H1 (cell line): ENCODE data around the gene CDON. TPM values are rescaled to one million over a fixed set of nuclear protein-coding genes. Genes with fewer than 3 reads are reported as not detected.

Experiments
- CTCF ChIA-PET: fragments of 300-600 bp; sonication (Branson Sonifier 250); formaldehyde crosslinking; loops from one replicate; lab custom pipeline; 2021; ENCODE audit not compliant: partially characterized antibody; lab: Charles Lee
- POLR2A ChIA-PET: fragments of 300-600 bp; sonication (Branson Sonifier 250); formaldehyde crosslinking; loops from one replicate; lab custom pipeline; 2021; ENCODE audit warnings: inconsistent platforms; ENCODE audit not compliant: partially characterized antibody; lab: Charles Lee
- DNase-seq, 2 experiments: peaks; one replicate each; pipeline versions ENCODE4 v3.0.0 to v3.0.0-alpha.2; 2010 to 2022; ENCODE audit warnings: low spot score in 2 of 2, low read depth in 1 of 2, mixed read lengths in 1 of 2
- FAIRE-seq: peaks from 2 replicates; lab custom pipeline; 2011; peaks lifted over from hg19 to GRCh38; lab: Jason Lieb, UNC
- H2AFZ ChIP-seq: 2 replicates; pipeline ENCODE4 v1.8.1; 2012; ENCODE audit warnings: low read length, inconsistent platforms
- H2AK5ac ChIP-seq: 2 replicates; pipeline ENCODE4 v1.6.1; 2013; ENCODE audit warnings: low read depth, low read length
- H2BK120ac ChIP-seq: replicated peaks from 2 replicates; pipeline ENCODE3; 2013; ENCODE audit warnings: low read depth, low read length, inconsistent platforms
- H2BK12ac ChIP-seq: 2 replicates; pipeline ENCODE4 v1.6.1; 2013; ENCODE audit warnings: low read depth, low read length
- H2BK15ac ChIP-seq: 2 replicates; pipeline ENCODE4 v1.6.1; 2013; ENCODE audit warnings: low read length
- H2BK20ac ChIP-seq: 2 replicates; pipeline ENCODE4 v1.6.1; 2013; ENCODE audit warnings: low read length
- H2BK5ac ChIP-seq: 2 replicates; pipeline ENCODE4 v1.6.1; 2013; ENCODE audit warnings: low read depth, low read length
- H3K14ac ChIP-seq: 2 replicates; pipeline ENCODE4 v1.6.1; 2013; ENCODE audit warnings: inconsistent platforms; ENCODE audit not compliant: insufficient read length
- H3K18ac ChIP-seq: 2 replicates; pipeline ENCODE4 v1.6.1; 2013; ENCODE audit warnings: low read length; ENCODE audit errors: extremely low read depth
- H3K23ac ChIP-seq: 2 replicates; pipeline ENCODE4 v1.6.1; 2013; ENCODE audit warnings: inconsistent platforms; ENCODE audit not compliant: insufficient read length
- H3K23me2 ChIP-seq: 2 replicates; pipeline ENCODE4 v1.6.1; 2013; ENCODE audit warnings: low read depth, low read length
- H3K27ac ChIP-seq: 2 replicates; pipeline ENCODE4 v1.6.1; 2011; ENCODE audit warnings: low read depth, low read length, inconsistent platforms
- H3K27me3 ChIP-seq, 4 experiments: replicated peaks in 1 of 4; 1 replicate in 1 of 4; 2 replicates in 3 of 4; pipeline versions ENCODE4 v1.6.1 to v1.8.1; 2011 to 2013; ENCODE audit warnings: low read length in 3 of 4, mild to moderate bottlenecking in 3 of 4, inconsistent platforms in 2 of 4, mixed read lengths in 2 of 4, moderate library complexity in 1 of 4; ENCODE audit not compliant: control insufficient read depth in 3 of 4, insufficient read depth in 3 of 4; ENCODE audit errors: extremely low read depth in 1 of 4
- H3K36me3 ChIP-seq, 4 experiments: 2 replicates each; pipeline versions ENCODE4 v1.6.1 to v1.8.1; 2011 to 2013; ENCODE audit warnings: mild to moderate bottlenecking in 4 of 4, low read length in 3 of 4, moderate library complexity in 2 of 4, control low read depth in 1 of 4, inconsistent platforms in 1 of 4; ENCODE audit not compliant: insufficient read depth in 4 of 4, control insufficient read depth in 2 of 4
- H3K4ac ChIP-seq: replicated peaks from 2 replicates; pipeline ENCODE3; 2013; ENCODE audit warnings: low read length, low read depth, mixed read lengths, inconsistent platforms; ENCODE audit not compliant: insufficient read length
- H3K4me1 ChIP-seq, 4 experiments: replicated peaks in 1 of 4; 1 replicate in 1 of 4; 2 replicates in 3 of 4; pipeline versions ENCODE4 v1.6.1 to v1.8.1; 2011 to 2013; ENCODE audit warnings: low read length in 3 of 4, inconsistent platforms in 2 of 4, mixed read lengths in 1 of 4; ENCODE audit not compliant: insufficient read depth in 4 of 4, control insufficient read depth in 3 of 4
- H3K4me2 ChIP-seq, 2 experiments: 2 replicates each; pipeline versions ENCODE4 v1.6.1 to v1.8.1; 2011 to 2013; ENCODE audit warnings: low read depth in 2 of 2, low read length in 2 of 2, control low read depth in 1 of 2, inconsistent platforms in 1 of 2, mild to moderate bottlenecking in 1 of 2; ENCODE audit not compliant: insufficient read depth in 1 of 2
- H3K4me3 ChIP-seq, 4 experiments: fragments of 200-600, 300-600 bp in 1 of 4; sonication (generic), shearing (Covaris generic), sonication (Bioruptor Twin) in 1 of 4; 2 replicates each; pipeline versions ENCODE4 v1.5.1 to v1.8.1; 2011 to 2016; ENCODE audit warnings: low read length in 4 of 4, low read depth in 3 of 4, control low read depth in 2 of 4, inconsistent platforms in 2 of 4, mild to moderate bottlenecking in 2 of 4, mixed read lengths in 1 of 4, moderate library complexity in 1 of 4; ENCODE audit not compliant: insufficient read depth in 2 of 4; ENCODE audit errors: extremely low read depth in 1 of 4
- H3K56ac ChIP-seq: replicated peaks from 2 replicates; pipeline ENCODE3; 2013; ENCODE audit warnings: low read depth, mild to moderate bottlenecking, mixed read lengths, low read length, inconsistent platforms; ENCODE audit not compliant: insufficient read length
- H3K79me1 ChIP-seq: 2 replicates; pipeline ENCODE4 v1.6.1; 2013; ENCODE audit warnings: low read depth, low read length, control low read depth
- H3K79me2 ChIP-seq, 2 experiments: 2 replicates each; pipeline versions ENCODE4 v1.6.1 to v1.8.1; 2012 to 2013; ENCODE audit warnings: low read length in 2 of 2, mild to moderate bottlenecking in 2 of 2, inconsistent platforms in 1 of 2; ENCODE audit not compliant: insufficient read depth in 2 of 2, control insufficient read depth in 1 of 2
- H3K9ac ChIP-seq, 4 experiments: replicated peaks in 1 of 4; 1 replicate in 1 of 4; 2 replicates in 3 of 4; pipeline versions ENCODE4 v1.6.1 to v1.8.1; 2011 to 2013; ENCODE audit warnings: low read depth in 3 of 4, low read length in 3 of 4, control low read depth in 2 of 4, mild to moderate bottlenecking in 2 of 4, moderate library complexity in 2 of 4, inconsistent platforms in 1 of 4; ENCODE audit errors: extremely low read depth in 1 of 4
- H3K9me3 ChIP-seq, 2 experiments: 2 replicates each; pipeline versions ENCODE4 v1.6.1 to v1.8.1; 2012 to 2013; ENCODE audit warnings: mild to moderate bottlenecking in 2 of 2, moderate library complexity in 2 of 2, control low read depth in 1 of 2, inconsistent platforms in 1 of 2, low read depth in 1 of 2, low read length in 1 of 2, mixed read lengths in 1 of 2; ENCODE audit not compliant: insufficient read depth in 2 of 2
- H4K20me1 ChIP-seq, 2 experiments: replicated peaks in 1 of 2; 2 replicates each; pipeline versions ENCODE3 to v1.8.1; 2011 to 2013; ENCODE audit warnings: inconsistent platforms in 2 of 2, low read length in 2 of 2, mild to moderate bottlenecking in 1 of 2; ENCODE audit not compliant: insufficient read depth in 2 of 2, control insufficient read depth in 1 of 2
- H4K5ac ChIP-seq: 2 replicates; pipeline ENCODE4 v1.6.1; 2013; ENCODE audit warnings: low read length, low read depth, mixed read lengths, inconsistent platforms; ENCODE audit not compliant: insufficient read length
- H4K8ac ChIP-seq: 2 replicates; pipeline ENCODE4 v1.8.0; 2013; ENCODE audit warnings: mild to moderate bottlenecking, moderate library complexity, low read length, inconsistent platforms; ENCODE audit not compliant: insufficient read depth; ENCODE audit errors: extremely low read depth
- H4K91ac ChIP-seq: replicated peaks from 2 replicates; pipeline ENCODE3; 2013; ENCODE audit warnings: low read length, mixed read lengths, inconsistent platforms; ENCODE audit not compliant: insufficient read length
- CREB1 ChIP-seq: IDR thresholded peaks from 2 replicates; pipeline ENCODE4 v1.6.1; 2012; ENCODE audit warnings: inconsistent platforms
- HDAC2 ChIP-seq, 2 experiments: fragments of 300-600 bp in 1 of 2; sonication (generic) in 1 of 2; IDR thresholded peaks; 2 replicates each; pipeline ENCODE4 v1.6.1; 2011 to 2012; ENCODE audit warnings: low read depth in 2 of 2, low read length in 2 of 2, mild to moderate bottlenecking in 2 of 2, moderate library complexity in 2 of 2, borderline replicate concordance in 1 of 2, inconsistent platforms in 1 of 2
- RNF2 ChIP-seq: fragments of 200-900, 300-1000 bp; sonication (generic); IDR thresholded peaks from 2 replicates; pipeline ENCODE4 v1.7.1; 2016; ENCODE audit warnings: borderline replicate concordance, low read depth, mild to moderate bottlenecking, antibody characterized with exemption, low read length; ENCODE audit not compliant: poor library complexity, severe bottlenecking; ENCODE audit errors: missing control alignments
- SP2 ChIP-seq: IDR thresholded peaks from 2 replicates; pipeline ENCODE4 v1.6.1; 2012; ENCODE audit warnings: mild to moderate bottlenecking, low read length, inconsistent platforms
- SP4 ChIP-seq: IDR thresholded peaks from 2 replicates; pipeline ENCODE4 v1.6.1; 2012; ENCODE audit warnings: low read length, inconsistent platforms
- TAF1 ChIP-seq: IDR thresholded peaks from 2 replicates; pipeline ENCODE4 v1.6.1; 2011; ENCODE audit warnings: mild to moderate bottlenecking, low read depth, low read length
- YY1 ChIP-seq: IDR thresholded peaks from 2 replicates; pipeline ENCODE4 v1.6.1; 2011; ENCODE audit warnings: low read depth, mild to moderate bottlenecking, low read length
- WGBS, 2 experiments: shearing (Covaris generic) in 1 of 2; methylation state at CpG; one replicate each; pipeline versions ENCODE4 v1.1.6 to v1.1.7; 2013 to 2015; ENCODE audit warnings: low lambda C conversion rate in 2 of 2, mixed read lengths in 2 of 2, inconsistent platforms in 1 of 2, low coverage in 1 of 2, missing lambda C conversion rate in 1 of 2; ENCODE audit not compliant: insufficient replicate concordance in 2 of 2, insufficient coverage in 1 of 2, insufficient read length in 1 of 2; ENCODE audit errors: extremely low coverage in 1 of 2, missing lambda C conversion rate in 1 of 2; 5-methylcytosine and 5-hydroxymethylcytosine counted together
- polyA plus RNA-seq, 7 experiments: library from polyadenylated mRNA; depleted of rRNA in 3 of 7; stranded (reverse) in 5 of 7; unstranded in 2 of 7; fragments of >200 nt in 5 of 7; fragments of 200-250 nt in 2 of 7; gene quantifications; 1 replicate in 5 of 7; 2 replicates in 1 of 7; 4 replicates in 1 of 7; pipeline versions ENCODE4 v1.2.1 to v1.2.3, GENCODE V29; 2011 to 2013; ENCODE audit warnings: missing spikeins in 2 of 7, mixed read lengths in 2 of 7
- total RNA-seq: library from RNA; stranded (reverse); fragmentation: NEBNext Ultra II Directional; extraction: Animal tissue kit (Norgen Biotek cat#: 25700); gene quantifications from 2 replicates; pipeline ENCODE4 v1.2.1, GENCODE V29; 2021
- TF ChIP-seq, protein P1 (sequence below): IDR thresholded peaks from 2 replicates; pipeline ENCODE4 v1.6.1; 2012; ENCODE audit warnings: inconsistent platforms

CDON gene
- total and polyA plus RNA-seq, 2 of the 8 experiments (the other 6 are each of a cell fraction or from before 2014, with no cell fraction given), result 11.0 to 32.5 TPM

DNA sequence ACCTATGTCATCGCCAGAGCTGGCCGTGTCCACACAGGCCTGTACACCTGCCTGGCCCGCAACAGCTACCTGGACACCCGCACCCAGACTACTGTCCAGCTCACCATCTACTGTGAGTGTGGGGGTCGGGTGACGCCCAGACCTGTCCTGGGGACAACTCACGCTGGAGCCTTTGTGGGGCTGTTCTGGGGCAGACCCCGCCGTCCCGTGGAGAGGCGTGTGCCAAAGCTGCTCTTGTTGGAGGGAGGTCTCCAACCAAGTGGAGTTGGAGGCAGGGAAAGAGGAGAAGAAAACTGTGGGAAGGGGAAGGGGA, 112.5 kb downstream of the CDON start:
- Histone ChIP-seq H3K79me1 (no peaks in the 10 kb centered on the region), H4K20me1 (no peaks in the 10 kb centered on the region), H2AFZ (no peak overlapping the region), H3K4ac (no peak overlapping the region), H3K18ac (no peak overlapping the region), H3K79me2 (no peaks in the 10 kb centered on the region), H2BK5ac (no peak overlapping the region), H4K8ac (no peak overlapping the region; the same call in 1 of the 2 replicates), H2AK5ac (no peak overlapping the region), H3K4me1 (peaks cover 0 to 2% (median 0%) of the 10 kb centered on the region in 4 experiments; a peak in 3 of 7 replicates), H3K23ac (no peak overlapping the region), H3K56ac (no peak overlapping the region), H3K9me3 (no peaks in the 10 kb centered on the region), H3K4me3 (no peak overlapping the region), H3K27ac (no peak overlapping the region), H2BK120ac (no peak overlapping the region), H3K14ac (no peak overlapping the region), H4K5ac (no peak overlapping the region), H2BK15ac (no peak overlapping the region), H2BK20ac (no peak overlapping the region), H3K4me2 (no peak overlapping the region), H2BK12ac (no peak overlapping the region), H3K23me2 (no peaks in the 10 kb centered on the region), H3K9ac (no peak overlapping the region), H4K91ac (no peak overlapping the region), H3K36me3 (no peaks in the 10 kb centered on the region), H3K27me3 (no peaks in the 10 kb centered on the region)
- 85% methylated on average over 11 of the region's 11 CpGs; no CpG with 5 or more reads in 1 of the 2 experiments for WGBS, 2 experiments
- POLR2A ChIA-PET, result interaction anchor here (1.8 kb wide), 1 partner anchor 10 kb away, joined by 5 read pairs; no protein-coding TSS in a partner anchor
- peak in 1 of 2 experiments; percentile 43 for DNase-seq
- no peak for FAIRE-seq
- CTCF ChIA-PET, result interaction anchor here (0.6 to 2.9 kb wide), 6 partner anchors 9 to 581 kb away, joined by 3 to 17 read pairs (median 4); no protein-coding TSS in a partner anchor
- TF ChIP-seq HDAC2 (IDR thresholded peaks at IDR 0.05; ENCODE audit: borderline replicate concordance in 1 of 2, low read depth in 2 of 2, low read length in 2 of 2) (no peak), SP4 (no peak), TAF1 (no peak), RNF2 (no peak), YY1 (no peak), CREB1 (no peak), SP2 (no peak)
- TF ChIP-seq, protein P1, sequence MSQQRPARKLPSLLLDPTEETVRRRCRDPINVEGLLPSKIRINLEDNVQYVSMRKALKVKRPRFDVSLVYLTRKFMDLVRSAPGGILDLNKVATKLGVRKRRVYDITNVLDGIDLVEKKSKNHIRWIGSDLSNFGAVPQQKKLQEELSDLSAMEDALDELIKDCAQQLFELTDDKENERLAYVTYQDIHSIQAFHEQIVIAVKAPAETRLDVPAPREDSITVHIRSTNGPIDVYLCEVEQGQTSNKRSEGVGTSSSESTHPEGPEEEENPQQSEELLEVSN, result no peak
